Midbrain (tissue), 1 donor: Measurements from ENCODE around the gene APAF1.

Experiments used
- DNase-seq: peaks from one replicate; lab custom pipeline; 2025; lab: John Stamatoyannopoulos, UW

APAF1 gene

DNA sequence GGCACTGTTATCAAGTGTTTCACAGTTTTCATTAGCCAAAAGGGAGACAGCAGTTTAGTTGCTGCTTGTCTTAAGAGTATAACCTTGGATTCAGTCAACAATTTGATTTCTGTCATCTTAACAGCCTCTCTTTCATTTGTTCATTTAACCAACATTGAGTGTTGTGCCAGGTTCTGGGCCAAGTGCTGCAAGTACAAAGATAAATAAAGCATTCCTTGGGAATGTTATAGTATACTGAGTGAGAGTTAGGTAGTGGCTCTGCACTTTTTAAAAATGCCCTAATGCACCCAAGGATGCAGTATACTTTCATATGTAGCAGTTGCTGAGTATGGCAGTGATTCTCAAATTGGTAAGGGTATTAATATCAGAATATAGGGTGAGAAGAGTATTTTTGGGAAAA is 15.4 kb downstream of the APAF1 start:
- no peak for DNase-seq

DNA sequence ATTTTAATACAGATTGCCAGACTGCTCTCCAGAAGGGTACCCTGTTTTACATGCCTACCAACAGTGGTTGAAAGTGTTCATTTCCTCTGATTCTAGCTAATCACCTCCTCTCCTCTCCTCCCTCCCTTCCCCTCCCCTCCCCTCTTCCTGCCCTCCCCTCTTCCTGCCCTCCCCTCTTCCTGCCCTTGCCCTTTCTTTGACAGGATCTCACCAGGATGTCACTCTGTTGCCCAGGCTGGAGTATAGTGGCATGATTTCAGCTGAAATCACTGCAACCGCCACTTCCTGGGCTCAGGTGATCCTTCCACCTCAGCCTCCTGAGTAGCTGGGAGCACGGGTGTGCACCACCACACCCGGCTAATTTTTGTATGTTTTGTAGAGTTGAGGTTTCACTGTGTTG is 24.7 kb downstream of the APAF1 start:
- DNase-seq: no peak

- no peak for DNase-seq
Observed at GRCh38 chr12:98671459-98671858, 26.4 kb downstream of the APAF1 start.

- DNase-seq: no peak
Observed at GRCh38 chr12:98674841-98675240, 29.8 kb downstream of the APAF1 start.

GRCh38 chr12:98678236-98678945 is 33.3 kb downstream of the APAF1 start:
- no peak for DNase-seq

DNA sequence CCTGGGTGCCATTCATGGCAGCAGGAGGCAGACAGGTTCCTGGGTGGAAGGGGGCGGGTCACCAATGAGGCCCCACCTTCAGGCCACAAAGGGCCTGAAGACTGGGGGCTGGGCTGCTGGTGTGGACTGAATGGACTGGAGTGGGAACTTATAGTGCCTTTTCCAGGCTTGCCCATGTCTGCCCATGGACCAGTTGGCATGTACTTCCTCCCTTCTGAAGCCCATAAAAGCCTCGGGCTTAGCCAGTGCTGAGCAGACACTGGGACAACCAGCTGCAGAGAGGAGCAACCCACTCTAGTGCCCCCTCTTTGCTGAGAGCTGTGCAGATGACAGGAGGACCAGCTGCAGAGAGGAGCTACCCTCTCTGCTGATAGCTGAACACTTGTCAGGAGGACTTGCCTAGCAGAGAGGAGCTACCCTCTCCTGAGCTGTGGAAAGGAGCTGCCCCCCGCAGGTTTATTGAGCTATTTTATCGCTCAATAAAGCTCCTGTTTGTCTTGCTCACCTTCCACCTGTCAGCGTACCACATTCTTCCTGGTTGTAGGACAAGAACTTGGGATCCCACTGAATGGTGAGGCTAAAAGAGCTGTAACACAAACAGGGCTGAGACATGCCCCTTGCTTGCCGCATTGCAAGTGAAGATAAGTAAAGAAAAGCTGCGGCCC is 34.0 kb downstream of the APAF1 start:
- DNase-seq: no peak

DNA sequence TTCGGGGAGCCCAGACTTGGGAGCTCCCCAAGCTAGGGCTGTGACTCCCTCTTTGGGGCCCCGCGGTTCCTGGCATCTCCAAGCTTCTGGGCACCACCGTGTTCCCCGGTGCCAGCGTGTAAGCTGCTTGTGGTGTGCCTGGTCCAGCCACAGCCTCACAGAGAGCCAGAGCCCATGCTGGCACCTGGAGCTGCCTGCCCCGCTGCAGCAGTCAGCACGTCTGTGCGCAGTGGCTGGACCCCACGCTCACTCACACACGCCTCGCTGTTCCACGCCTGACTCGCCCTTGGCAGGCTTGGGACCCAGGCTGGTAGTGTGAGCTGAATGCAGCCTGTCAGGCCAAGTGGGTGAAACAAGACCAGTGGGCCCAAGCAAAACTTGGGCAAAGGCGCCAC is 34.5 kb downstream of the APAF1 start:
- no peak for DNase-seq

GRCh38 chr12:98684199-98684598 is 39.1 kb downstream of the APAF1 start:
- DNase-seq: no peak

DNA sequence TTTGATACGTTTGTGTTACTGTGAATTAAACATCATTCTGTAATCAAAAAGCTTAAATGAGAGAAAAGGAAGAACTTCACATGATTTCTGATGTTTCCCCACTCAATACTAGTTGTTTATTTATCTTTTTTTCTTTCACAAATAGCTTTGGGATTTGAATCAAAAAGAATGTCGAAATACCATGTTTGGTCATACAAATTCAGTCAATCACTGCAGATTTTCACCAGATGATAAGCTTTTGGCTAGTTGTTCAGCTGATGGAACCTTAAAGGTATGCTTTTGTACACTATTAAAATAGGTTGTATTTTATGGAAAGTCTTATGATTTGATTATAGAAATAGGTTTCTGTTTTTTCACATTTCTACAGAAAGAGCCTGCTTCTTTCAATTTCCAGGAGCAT is 41.5 kb downstream of the APAF1 start:
- no peak for DNase-seq

DNA sequence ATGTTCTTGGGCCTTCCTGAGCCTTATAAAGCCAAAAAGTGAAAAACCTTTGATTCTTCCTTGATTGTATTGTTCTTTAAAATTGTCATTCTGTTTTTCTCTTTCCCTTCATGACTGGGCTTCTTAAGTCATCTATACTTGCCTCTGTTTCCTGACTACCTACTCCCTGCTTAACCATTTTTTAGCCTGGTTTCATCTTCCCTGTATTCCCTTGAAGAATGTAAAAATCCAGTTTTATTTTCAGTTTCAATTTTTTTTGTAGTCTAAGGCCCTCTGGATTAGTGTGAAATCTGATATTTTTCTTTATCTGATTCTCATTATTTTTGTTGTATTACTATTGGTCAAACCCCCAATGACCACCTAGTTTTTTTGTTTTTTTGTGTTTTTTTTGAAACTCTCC is 46.3 kb downstream of the APAF1 start:
- no peak for DNase-seq

- no peak for DNase-seq
Observed at GRCh38 chr12:98696036-98696646, 51.1 kb downstream of the APAF1 start.

GRCh38 chr12:98697209-98697608 is 52.1 kb downstream of the APAF1 start:
- no peak for DNase-seq

DNA sequence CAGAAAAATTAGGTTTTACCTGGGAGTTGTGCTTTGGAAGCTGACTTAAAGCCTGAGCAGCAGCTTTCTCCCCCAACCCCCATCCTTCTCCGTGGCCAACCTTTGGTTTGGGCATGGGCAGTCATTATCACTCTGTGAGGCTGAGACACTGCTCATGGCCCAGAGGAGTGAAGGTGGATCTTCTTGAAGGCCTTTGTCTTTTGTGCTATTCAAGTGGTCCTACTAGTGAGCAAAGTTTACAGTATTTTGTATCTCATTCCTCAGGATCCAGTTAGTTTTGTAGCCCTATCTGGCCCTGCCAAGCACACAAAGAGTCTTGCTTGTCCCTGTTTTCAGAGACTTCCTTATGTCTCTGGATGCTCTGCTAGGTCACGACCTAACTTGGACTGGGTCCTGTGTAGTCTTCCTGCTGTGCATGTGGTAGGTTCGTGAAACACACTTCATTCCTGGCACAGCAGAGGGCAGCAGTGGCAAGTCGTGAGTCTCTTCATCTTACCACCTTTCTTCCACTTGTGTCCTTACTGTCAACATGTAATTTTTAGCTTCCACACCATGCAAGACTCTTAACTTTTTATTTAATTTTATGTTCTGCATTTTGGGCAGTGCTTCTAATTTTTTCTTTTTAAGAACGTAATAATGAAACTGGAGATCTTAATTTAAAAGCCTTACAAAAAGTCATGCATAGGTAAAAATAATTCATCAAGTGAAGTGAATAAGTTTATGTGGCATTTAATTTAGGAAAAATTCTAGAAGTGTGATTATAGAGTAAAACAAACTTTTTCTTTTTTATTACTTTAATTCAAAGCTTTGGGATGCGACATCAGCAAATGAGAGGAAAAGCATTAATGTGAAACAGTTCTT is 53.7 kb downstream of the APAF1 start:
- peak; percentile 60 for DNase-seq

GRCh38 chr12:98699586-98699985 is 54.5 kb downstream of the APAF1 start:
- no peak for DNase-seq

DNA sequence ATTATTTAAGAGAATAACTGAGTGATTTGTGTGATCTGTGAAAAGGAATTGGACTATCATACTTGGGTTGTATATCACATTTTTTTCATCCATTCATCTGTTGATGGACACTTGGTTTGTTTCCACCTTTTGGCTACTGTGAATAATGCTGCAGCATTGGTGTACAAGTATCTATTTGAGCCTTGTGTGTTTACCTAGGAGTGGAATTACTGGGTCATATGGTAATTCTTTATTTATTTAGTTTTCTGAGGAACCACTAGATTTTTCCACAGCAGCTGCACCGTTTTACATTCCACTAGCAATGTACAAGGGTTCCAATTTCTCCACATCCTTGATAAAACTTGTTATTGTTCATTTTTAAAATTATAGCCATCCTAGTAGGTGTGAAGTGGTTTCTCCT is 56.1 kb downstream of the APAF1 start:
- no peak for DNase-seq

DNA sequence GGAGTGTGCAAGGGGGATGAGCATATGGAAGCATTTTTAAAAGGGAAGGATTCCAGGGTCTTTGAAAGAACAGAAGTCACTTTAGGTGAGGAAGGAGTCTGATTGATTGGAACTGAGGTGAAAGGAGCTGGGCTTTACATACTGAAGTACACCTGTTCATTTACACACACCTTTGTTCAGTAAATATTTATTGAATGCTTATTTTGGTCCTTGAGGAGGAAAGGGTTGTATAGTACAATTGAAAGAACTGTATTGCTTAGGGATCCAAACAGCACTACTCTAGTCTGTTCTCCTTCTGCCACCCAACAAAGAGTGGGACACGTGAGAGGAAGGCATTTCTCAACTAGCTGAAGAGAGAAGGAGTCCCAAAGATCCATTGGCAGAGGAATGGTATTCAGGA is 63.9 kb downstream of the APAF1 start:
- no peak for DNase-seq

DNA sequence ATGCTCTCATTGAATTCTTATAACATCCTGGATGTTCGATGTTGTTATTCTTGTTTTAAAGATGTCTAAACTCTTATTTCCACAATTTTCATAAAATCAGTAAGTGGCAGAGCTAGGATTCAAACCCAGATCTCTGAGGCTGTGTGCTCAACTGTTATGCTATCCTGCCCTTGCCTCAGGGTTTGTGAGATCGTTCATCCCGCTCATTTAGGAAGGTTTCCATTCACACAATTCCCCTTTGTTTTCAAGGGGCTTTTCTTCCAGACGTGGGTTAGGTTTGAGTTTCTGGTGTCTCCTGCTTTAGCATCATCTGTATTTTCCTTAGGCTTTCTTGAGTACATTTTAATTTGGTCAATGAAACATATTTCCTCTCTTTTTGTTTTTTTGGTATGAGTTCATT is 69.3 kb downstream of the APAF1 start:
- DNase-seq: no peak

DNA sequence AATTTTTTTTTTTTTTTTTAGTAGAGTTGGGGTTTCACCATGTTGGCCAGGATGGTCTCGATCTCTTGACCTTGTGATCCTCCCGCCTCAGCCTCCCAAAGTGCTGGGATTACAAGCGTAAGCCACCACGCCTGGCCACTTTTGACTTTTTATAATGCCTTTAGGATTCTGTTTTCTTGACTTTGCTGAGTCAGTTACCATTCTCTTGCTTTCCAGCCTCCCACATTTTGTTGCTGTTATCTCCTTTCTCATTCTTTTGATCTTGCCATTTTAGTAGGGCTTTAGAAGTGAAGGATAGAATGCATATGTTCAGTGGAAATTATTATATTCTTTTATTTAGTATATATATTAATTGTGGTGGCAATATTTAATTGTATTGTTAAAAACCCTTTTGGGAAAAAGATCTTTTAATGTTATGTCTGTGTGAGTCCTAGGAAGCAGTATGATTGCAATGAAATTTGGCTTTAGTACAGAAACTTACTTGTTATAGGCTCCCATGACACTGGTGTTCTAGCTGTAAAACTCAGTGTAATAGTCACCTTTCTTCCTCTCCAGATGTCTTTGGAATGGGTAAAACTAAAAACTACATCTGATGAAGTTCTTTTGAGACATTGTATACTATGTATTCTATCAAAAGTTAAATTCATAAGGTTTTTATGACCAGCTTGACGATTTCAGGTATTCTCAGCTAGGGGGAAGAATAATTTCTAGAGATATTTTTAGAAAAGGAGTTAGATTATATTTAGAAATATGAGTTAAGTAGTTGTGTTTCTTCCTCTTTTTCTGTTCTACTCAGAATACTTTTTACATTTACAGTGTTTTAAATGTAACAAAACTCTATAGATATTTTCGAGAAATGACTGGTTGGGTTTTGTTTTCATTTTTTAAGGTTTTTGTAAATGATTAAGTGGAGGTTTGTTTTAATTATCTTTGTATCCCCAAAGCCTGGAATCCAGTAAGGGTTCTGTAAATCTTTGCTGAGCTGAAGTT is 74.7 kb downstream of the APAF1 start:
- DNase-seq: no peak

DNA sequence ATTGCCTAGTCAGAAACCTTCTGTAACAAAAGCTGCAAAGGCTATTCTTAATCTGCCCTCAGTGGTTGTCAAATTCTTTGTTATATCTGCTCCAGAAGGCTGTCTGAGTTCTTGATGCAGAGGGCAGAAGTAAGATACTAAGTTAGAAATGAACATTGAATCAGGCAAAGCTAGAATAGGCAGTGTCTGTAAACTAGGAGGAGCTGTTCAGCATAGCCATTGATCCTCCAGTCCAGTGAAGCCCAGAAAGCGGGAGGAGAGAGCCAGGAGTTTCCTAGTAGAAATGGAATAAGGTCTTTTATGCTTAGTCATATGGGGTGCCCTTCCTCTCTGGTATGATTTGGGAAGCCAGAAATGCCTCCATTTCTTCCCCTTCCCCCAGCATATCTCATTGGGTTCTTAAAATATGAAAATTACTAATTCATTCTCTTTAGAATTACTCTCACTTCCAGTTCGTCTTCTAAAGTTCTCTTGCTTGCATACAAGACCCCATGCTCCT is 76.2 kb downstream of the APAF1 start:
- DNase-seq: no peak

GRCh38 chr12:98724384-98725155 is 79.5 kb downstream of the APAF1 start:
- DNase-seq: no peak
